H1 (cell line): Measurements from ENCODE around the gene GRIA4. TPM values are rescaled to one million over a fixed set of nuclear protein-coding genes. Genes with fewer than 3 reads are reported as not detected.

Experiments used
- CTCF ChIA-PET: fragments of 300-600 bp; sonication (Branson Sonifier 250); formaldehyde crosslinking; loops from one replicate; lab custom pipeline; 2021; ENCODE audit not compliant: partially characterized antibody; lab: Charles Lee
- POLR2A ChIA-PET: fragments of 300-600 bp; sonication (Branson Sonifier 250); formaldehyde crosslinking; loops from one replicate; lab custom pipeline; 2021; ENCODE audit warnings: inconsistent platforms; ENCODE audit not compliant: partially characterized antibody; lab: Charles Lee
- DNase-seq, 2 experiments: peaks; one replicate each; pipeline versions ENCODE4 v3.0.0 to v3.0.0-alpha.2; 2010 to 2022; ENCODE audit warnings: low spot score in 2 of 2, low read depth in 1 of 2, mixed read lengths in 1 of 2
- FAIRE-seq: peaks from 2 replicates; lab custom pipeline; 2011; peaks lifted over from hg19 to GRCh38; lab: Jason Lieb, UNC
- H2AFZ ChIP-seq: 2 replicates; pipeline ENCODE4 v1.8.1; 2012; ENCODE audit warnings: low read length, inconsistent platforms
- H2AK5ac ChIP-seq: 2 replicates; pipeline ENCODE4 v1.6.1; 2013; ENCODE audit warnings: low read depth, low read length
- H2BK120ac ChIP-seq: replicated peaks from 2 replicates; pipeline ENCODE3; 2013; ENCODE audit warnings: low read depth, low read length, inconsistent platforms
- H2BK12ac ChIP-seq: 2 replicates; pipeline ENCODE4 v1.6.1; 2013; ENCODE audit warnings: low read depth, low read length
- H2BK15ac ChIP-seq: 2 replicates; pipeline ENCODE4 v1.6.1; 2013; ENCODE audit warnings: low read length
- H2BK20ac ChIP-seq: 2 replicates; pipeline ENCODE4 v1.6.1; 2013; ENCODE audit warnings: low read length
- H2BK5ac ChIP-seq: 2 replicates; pipeline ENCODE4 v1.6.1; 2013; ENCODE audit warnings: low read depth, low read length
- H3K14ac ChIP-seq: 2 replicates; pipeline ENCODE4 v1.6.1; 2013; ENCODE audit warnings: inconsistent platforms; ENCODE audit not compliant: insufficient read length
- H3K18ac ChIP-seq: 2 replicates; pipeline ENCODE4 v1.6.1; 2013; ENCODE audit warnings: low read length; ENCODE audit errors: extremely low read depth
- H3K23ac ChIP-seq: 2 replicates; pipeline ENCODE4 v1.6.1; 2013; ENCODE audit warnings: inconsistent platforms; ENCODE audit not compliant: insufficient read length
- H3K23me2 ChIP-seq: 2 replicates; pipeline ENCODE4 v1.6.1; 2013; ENCODE audit warnings: low read depth, low read length
- H3K27ac ChIP-seq: 2 replicates; pipeline ENCODE4 v1.6.1; 2011; ENCODE audit warnings: low read depth, low read length, inconsistent platforms
- H3K27me3 ChIP-seq, 4 experiments: replicated peaks in 1 of 4; 1 replicate in 1 of 4; 2 replicates in 3 of 4; pipeline versions ENCODE4 v1.6.1 to v1.8.1; 2011 to 2013; ENCODE audit warnings: low read length in 3 of 4, mild to moderate bottlenecking in 3 of 4, inconsistent platforms in 2 of 4, mixed read lengths in 2 of 4, moderate library complexity in 1 of 4; ENCODE audit not compliant: control insufficient read depth in 3 of 4, insufficient read depth in 3 of 4; ENCODE audit errors: extremely low read depth in 1 of 4
- H3K36me3 ChIP-seq, 4 experiments: 2 replicates each; pipeline versions ENCODE4 v1.6.1 to v1.8.1; 2011 to 2013; ENCODE audit warnings: mild to moderate bottlenecking in 4 of 4, low read length in 3 of 4, moderate library complexity in 2 of 4, control low read depth in 1 of 4, inconsistent platforms in 1 of 4; ENCODE audit not compliant: insufficient read depth in 4 of 4, control insufficient read depth in 2 of 4
- H3K4ac ChIP-seq: replicated peaks from 2 replicates; pipeline ENCODE3; 2013; ENCODE audit warnings: low read length, low read depth, mixed read lengths, inconsistent platforms; ENCODE audit not compliant: insufficient read length
- H3K4me1 ChIP-seq, 4 experiments: replicated peaks in 1 of 4; 1 replicate in 1 of 4; 2 replicates in 3 of 4; pipeline versions ENCODE4 v1.6.1 to v1.8.1; 2011 to 2013; ENCODE audit warnings: low read length in 3 of 4, inconsistent platforms in 2 of 4, mixed read lengths in 1 of 4; ENCODE audit not compliant: insufficient read depth in 4 of 4, control insufficient read depth in 3 of 4
- H3K4me2 ChIP-seq, 2 experiments: 2 replicates each; pipeline versions ENCODE4 v1.6.1 to v1.8.1; 2011 to 2013; ENCODE audit warnings: low read depth in 2 of 2, low read length in 2 of 2, control low read depth in 1 of 2, inconsistent platforms in 1 of 2, mild to moderate bottlenecking in 1 of 2; ENCODE audit not compliant: insufficient read depth in 1 of 2
- H3K4me3 ChIP-seq, 4 experiments: fragments of 200-600, 300-600 bp in 1 of 4; sonication (generic), shearing (Covaris generic), sonication (Bioruptor Twin) in 1 of 4; 2 replicates each; pipeline versions ENCODE4 v1.5.1 to v1.8.1; 2011 to 2016; ENCODE audit warnings: low read length in 4 of 4, low read depth in 3 of 4, control low read depth in 2 of 4, inconsistent platforms in 2 of 4, mild to moderate bottlenecking in 2 of 4, mixed read lengths in 1 of 4, moderate library complexity in 1 of 4; ENCODE audit not compliant: insufficient read depth in 2 of 4; ENCODE audit errors: extremely low read depth in 1 of 4
- H3K56ac ChIP-seq: replicated peaks from 2 replicates; pipeline ENCODE3; 2013; ENCODE audit warnings: low read depth, mild to moderate bottlenecking, mixed read lengths, low read length, inconsistent platforms; ENCODE audit not compliant: insufficient read length
- H3K79me1 ChIP-seq: 2 replicates; pipeline ENCODE4 v1.6.1; 2013; ENCODE audit warnings: low read depth, low read length, control low read depth
- H3K79me2 ChIP-seq, 2 experiments: 2 replicates each; pipeline versions ENCODE4 v1.6.1 to v1.8.1; 2012 to 2013; ENCODE audit warnings: low read length in 2 of 2, mild to moderate bottlenecking in 2 of 2, inconsistent platforms in 1 of 2; ENCODE audit not compliant: insufficient read depth in 2 of 2, control insufficient read depth in 1 of 2
- H3K9ac ChIP-seq, 4 experiments: replicated peaks in 1 of 4; 1 replicate in 1 of 4; 2 replicates in 3 of 4; pipeline versions ENCODE4 v1.6.1 to v1.8.1; 2011 to 2013; ENCODE audit warnings: low read depth in 3 of 4, low read length in 3 of 4, control low read depth in 2 of 4, mild to moderate bottlenecking in 2 of 4, moderate library complexity in 2 of 4, inconsistent platforms in 1 of 4; ENCODE audit errors: extremely low read depth in 1 of 4
- H3K9me3 ChIP-seq, 2 experiments: 2 replicates each; pipeline versions ENCODE4 v1.6.1 to v1.8.1; 2012 to 2013; ENCODE audit warnings: mild to moderate bottlenecking in 2 of 2, moderate library complexity in 2 of 2, control low read depth in 1 of 2, inconsistent platforms in 1 of 2, low read depth in 1 of 2, low read length in 1 of 2, mixed read lengths in 1 of 2; ENCODE audit not compliant: insufficient read depth in 2 of 2
- H4K20me1 ChIP-seq, 2 experiments: replicated peaks in 1 of 2; 2 replicates each; pipeline versions ENCODE3 to v1.8.1; 2011 to 2013; ENCODE audit warnings: inconsistent platforms in 2 of 2, low read length in 2 of 2, mild to moderate bottlenecking in 1 of 2; ENCODE audit not compliant: insufficient read depth in 2 of 2, control insufficient read depth in 1 of 2
- H4K5ac ChIP-seq: 2 replicates; pipeline ENCODE4 v1.6.1; 2013; ENCODE audit warnings: low read length, low read depth, mixed read lengths, inconsistent platforms; ENCODE audit not compliant: insufficient read length
- H4K8ac ChIP-seq: 2 replicates; pipeline ENCODE4 v1.8.0; 2013; ENCODE audit warnings: mild to moderate bottlenecking, moderate library complexity, low read length, inconsistent platforms; ENCODE audit not compliant: insufficient read depth; ENCODE audit errors: extremely low read depth
- H4K91ac ChIP-seq: replicated peaks from 2 replicates; pipeline ENCODE3; 2013; ENCODE audit warnings: low read length, mixed read lengths, inconsistent platforms; ENCODE audit not compliant: insufficient read length
- CBX8 ChIP-seq: fragments of 300-800, 300-1000 bp; sonication (generic); IDR thresholded peaks from 2 replicates; pipeline ENCODE4 v1.7.1; 2016; ENCODE audit warnings: low read depth, low read length, borderline replicate concordance
- E2F6 ChIP-seq: IDR thresholded peaks from 2 replicates; pipeline ENCODE4 v1.6.1; 2012; ENCODE audit warnings: inconsistent platforms
- EGR1 ChIP-seq: IDR thresholded peaks from 2 replicates; pipeline ENCODE4 v1.6.1; 2011; ENCODE audit warnings: low read depth, low read length, borderline replicate concordance
- KDM1A ChIP-seq: fragments of 200-600, 300-600 bp; sonication (generic); IDR thresholded peaks from 2 replicates; pipeline ENCODE4 v1.7.1; 2016; ENCODE audit warnings: mild to moderate bottlenecking, low read length, borderline replicate concordance
- RXRA ChIP-seq: IDR thresholded peaks from 2 replicates; pipeline ENCODE4 v1.6.1; 2011; ENCODE audit warnings: low read depth, mild to moderate bottlenecking, low read length, moderate library complexity; ENCODE audit not compliant: insufficient read depth
- SP1 ChIP-seq: IDR thresholded peaks from 2 replicates; pipeline ENCODE4 v1.6.1; 2011; ENCODE audit warnings: low read depth, low read length
- SUZ12 ChIP-seq: fragments of 200-600 bp; sonication (generic); IDR thresholded peaks from 2 replicates; pipeline ENCODE4 v1.6.1; 2012; ENCODE audit warnings: mild to moderate bottlenecking, inconsistent platforms, low read length, moderate library complexity, mixed read lengths
- TAF7 ChIP-seq: optimal IDR thresholded peaks from 2 replicates; pipeline ENCODE3; 2011; ENCODE audit warnings: low read depth, mild to moderate bottlenecking, inconsistent platforms, low read length, moderate library complexity, borderline replicate concordance
- TBP ChIP-seq: IDR thresholded peaks from 2 replicates; pipeline ENCODE4 v1.6.1; 2011; ENCODE audit warnings: low read depth, low read length, improper control_type of control experiment
- TCF12 ChIP-seq: IDR thresholded peaks from 2 replicates; pipeline ENCODE4 v1.6.1; 2011; ENCODE audit warnings: low read depth, mild to moderate bottlenecking, low read length
- YY1 ChIP-seq: IDR thresholded peaks from 2 replicates; pipeline ENCODE4 v1.6.1; 2011; ENCODE audit warnings: low read depth, mild to moderate bottlenecking, low read length
- WGBS, 2 experiments: shearing (Covaris generic) in 1 of 2; methylation state at CpG; one replicate each; pipeline versions ENCODE4 v1.1.6 to v1.1.7; 2013 to 2015; ENCODE audit warnings: low lambda C conversion rate in 2 of 2, mixed read lengths in 2 of 2, inconsistent platforms in 1 of 2, low coverage in 1 of 2, missing lambda C conversion rate in 1 of 2; ENCODE audit not compliant: insufficient replicate concordance in 2 of 2, insufficient coverage in 1 of 2, insufficient read length in 1 of 2; ENCODE audit errors: extremely low coverage in 1 of 2, missing lambda C conversion rate in 1 of 2; 5-methylcytosine and 5-hydroxymethylcytosine counted together
- polyA plus RNA-seq, 7 experiments: library from polyadenylated mRNA; depleted of rRNA in 3 of 7; stranded (reverse) in 5 of 7; unstranded in 2 of 7; fragments of >200 nt in 5 of 7; fragments of 200-250 nt in 2 of 7; gene quantifications; 1 replicate in 5 of 7; 2 replicates in 1 of 7; 4 replicates in 1 of 7; pipeline versions ENCODE4 v1.2.1 to v1.2.3, GENCODE V29; 2011 to 2013; ENCODE audit warnings: missing spikeins in 2 of 7, mixed read lengths in 2 of 7
- total RNA-seq: library from RNA; stranded (reverse); fragmentation: NEBNext Ultra II Directional; extraction: Animal tissue kit (Norgen Biotek cat#: 25700); gene quantifications from 2 replicates; pipeline ENCODE4 v1.2.1, GENCODE V29; 2021
- TF ChIP-seq, protein P1 (sequence below): IDR thresholded peaks from 2 replicates; pipeline ENCODE4 v1.6.1; 2012; ENCODE audit warnings: low read length, inconsistent platforms

Gene GRIA4
- total and polyA plus RNA-seq, 2 of the 8 experiments (the other 6 are each of a cell fraction or from before 2014, with no cell fraction given), result 12.5 to 21.8 TPM

- Histone ChIP-seq H3K4me3 (no peak overlapping the region), H3K27me3 (no peaks in the 10 kb centered on the region), H4K20me1 (no peaks in the 10 kb centered on the region), H2BK5ac (no peak overlapping the region), H3K27ac (no peak overlapping the region), H3K18ac (no peak overlapping the region), H2BK20ac (no peak overlapping the region), H3K9ac (no peak overlapping the region), H3K23ac (no peak overlapping the region), H3K14ac (no peak overlapping the region), H3K79me1 (no peaks in the 10 kb centered on the region), H2BK120ac (no peak overlapping the region), H2AK5ac (no peak overlapping the region), H3K79me2 (no peaks in the 10 kb centered on the region), H4K91ac (no peak overlapping the region), H3K4me2 (no peak overlapping the region), H3K4ac (no peak overlapping the region), H2BK15ac (no peak overlapping the region), H3K36me3 (no peaks in the 10 kb centered on the region), H2AFZ (no peak overlapping the region), H3K23me2 (no peaks in the 10 kb centered on the region), H3K56ac (no peak overlapping the region), H2BK12ac (no peak overlapping the region), H3K4me1 (peaks cover 0 to 5% (median 1%) of the 10 kb centered on the region in 4 experiments; a peak in 4 of 7 replicates), H3K9me3 (no peaks in the 10 kb centered on the region), H4K8ac (no peak overlapping the region), H4K5ac (no peak overlapping the region)
- WGBS, 2 experiments, result 93% methylated on average over 8 of the region's 8 CpGs; no CpG with 5 or more reads in 1 of the 2 experiments
- ChIA-PET CTCF (no interaction called here), POLR2A (no interaction called here)
- no peak for DNase-seq
- no peak for FAIRE-seq
- TF ChIP-seq E2F6 (no peak), SUZ12 (no peak), TCF12 (no peak), TAF7 (no peak), RXRA (no peak), CBX8 (no peak), SP1 (no peak), TBP (no peak), KDM1A (no peak), EGR1 (no peak), YY1 (no peak)
- TF ChIP-seq, protein P1, sequence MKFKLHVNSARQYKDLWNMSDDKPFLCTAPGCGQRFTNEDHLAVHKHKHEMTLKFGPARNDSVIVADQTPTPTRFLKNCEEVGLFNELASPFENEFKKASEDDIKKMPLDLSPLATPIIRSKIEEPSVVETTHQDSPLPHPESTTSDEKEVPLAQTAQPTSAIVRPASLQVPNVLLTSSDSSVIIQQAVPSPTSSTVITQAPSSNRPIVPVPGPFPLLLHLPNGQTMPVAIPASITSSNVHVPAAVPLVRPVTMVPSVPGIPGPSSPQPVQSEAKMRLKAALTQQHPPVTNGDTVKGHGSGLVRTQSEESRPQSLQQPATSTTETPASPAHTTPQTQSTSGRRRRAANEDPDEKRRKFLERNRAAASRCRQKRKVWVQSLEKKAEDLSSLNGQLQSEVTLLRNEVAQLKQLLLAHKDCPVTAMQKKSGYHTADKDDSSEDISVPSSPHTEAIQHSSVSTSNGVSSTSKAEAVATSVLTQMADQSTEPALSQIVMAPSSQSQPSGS, result no peak
These were observed 260.7 kb downstream of the GRIA4 start for GRCh38 chr11:105870516-105871113.
